ENCODE data around the gene MCTP2. TPM values are rescaled to one million over a fixed set of nuclear protein-coding genes. Genes with fewer than 3 reads are reported as not detected.
"Not testable (repeated sequence)": the region's sequence is repeated elsewhere in the genome, so short reads cannot be mapped to it uniquely, and the experiment has no call there.

MCTP2 gene
- total RNA-seq, 2 donors from 2014 or later = 16.2 to 23.1 TPM

- DNase-seq = no peak
- Mint-ChIP-seq H3K27me3 (no peaks in the 10 kb centered on the region), H3K4me1 (no peaks in the 10 kb centered on the region), H3K4me3 (no peak overlapping the region), H3K36me3 (ENCODE audit: low read depth) (peaks cover 6% of the 10 kb centered on the region), H3K27ac (no peak overlapping the region)
- no peak for ATAC-seq
- no peaks in the 10 kb centered on the region for H3K9me3 ChIP-seq (ENCODE audit: control insufficient read depth, low read length, poor library complexity, severe bottlenecking)
These were observed 226.3 kb downstream of the MCTP2 start for GRCh38 chr15:94457661-94458060.

GRCh38 chr15:94460624-94461023, 229.3 kb downstream of the MCTP2 start:
- peaks cover 6% of the 10 kb centered on the region for H3K36me3 Mint-ChIP-seq (ENCODE audit: low read depth)
- no peaks in the 10 kb centered on the region for H3K4me1 Mint-ChIP-seq
- no peaks in the 10 kb centered on the region for H3K9me3 ChIP-seq (ENCODE audit: control insufficient read depth, low read length, poor library complexity, severe bottlenecking)
- H3K27me3 Mint-ChIP-seq = no peaks in the 10 kb centered on the region
- ATAC-seq (no peak), DNase-seq (no peak)
- H3K27ac Mint-ChIP-seq = no peak overlapping the region
- H3K4me3 Mint-ChIP-seq = no peak overlapping the region

GRCh38 chr15:94467034-94467433, 235.7 kb downstream of the MCTP2 start:
- Mint-ChIP-seq H3K4me1 (no peaks in the 10 kb centered on the region), H3K27me3 (no peaks in the 10 kb centered on the region), H3K27ac (no peak overlapping the region), H3K4me3 (no peak overlapping the region), H3K36me3 (ENCODE audit: low read depth) (peaks cover 3% of the 10 kb centered on the region)
- no peak for DNase-seq
- no peak for ATAC-seq
- no peaks in the 10 kb centered on the region for H3K9me3 ChIP-seq (ENCODE audit: control insufficient read depth, low read length, poor library complexity, severe bottlenecking)

GRCh38 chr15:94470492-94470891, 239.1 kb downstream of the MCTP2 start:
- DNase-seq = no peak
- Mint-ChIP-seq H3K4me3 (no peak overlapping the region), H3K4me1 (peaks cover 2% of the 10 kb centered on the region), H3K27me3 (no peaks in the 10 kb centered on the region), H3K36me3 (ENCODE audit: low read depth) (peaks cover 3% of the 10 kb centered on the region), H3K27ac (no peak overlapping the region)
- ATAC-seq = no peak
- H3K9me3 ChIP-seq (ENCODE audit: control insufficient read depth, low read length, poor library complexity, severe bottlenecking) = no peaks in the 10 kb centered on the region

GRCh38 chr15:94476686-94477085, 245.3 kb downstream of the MCTP2 start:
- H3K27ac Mint-ChIP-seq = no peak overlapping the region
- ATAC-seq (no peak), DNase-seq (no peak)
- peaks cover 2% of the 10 kb centered on the region for H3K4me1 Mint-ChIP-seq
- H3K4me3 Mint-ChIP-seq = no peak overlapping the region
- no peaks in the 10 kb centered on the region for H3K9me3 ChIP-seq (ENCODE audit: control insufficient read depth, low read length, poor library complexity, severe bottlenecking)
- H3K27me3 Mint-ChIP-seq = no peaks in the 10 kb centered on the region
- H3K36me3 Mint-ChIP-seq (ENCODE audit: low read depth) = peaks cover 13% of the 10 kb centered on the region

- Mint-ChIP-seq H3K4me1 (peaks cover 2% of the 10 kb centered on the region), H3K27ac (no peak overlapping the region), H3K4me3 (no peak overlapping the region), H3K27me3 (no peaks in the 10 kb centered on the region), H3K36me3 (ENCODE audit: low read depth) (peaks cover 13% of the 10 kb centered on the region)
- H3K9me3 ChIP-seq (ENCODE audit: control insufficient read depth, low read length, poor library complexity, severe bottlenecking) = no peaks in the 10 kb centered on the region
- DNase-seq = no peak
- no peak for ATAC-seq
These were observed 246.7 kb downstream of the MCTP2 start for GRCh38 chr15:94477913-94478553.

- Mint-ChIP-seq H3K27ac (no peak overlapping the region), H3K4me1 (peaks cover 2% of the 10 kb centered on the region), H3K4me3 (no peak overlapping the region), H3K27me3 (no peaks in the 10 kb centered on the region), H3K36me3 (ENCODE audit: low read depth) (peaks cover 13% of the 10 kb centered on the region)
- ATAC-seq (no peak), DNase-seq (no peak)
- H3K9me3 ChIP-seq (ENCODE audit: control insufficient read depth, low read length, poor library complexity, severe bottlenecking) = no peaks in the 10 kb centered on the region
These were observed 247.4 kb downstream of the MCTP2 start for GRCh38 chr15:94478763-94479162.

- no peak for DNase-seq
- Mint-ChIP-seq H3K27me3 (no peaks in the 10 kb centered on the region), H3K27ac (no peak overlapping the region), H3K4me1 (no peaks in the 10 kb centered on the region), H3K36me3 (ENCODE audit: low read depth) (peaks cover 13% of the 10 kb centered on the region), H3K4me3 (no peak overlapping the region)
- no peak for ATAC-seq
- no peaks in the 10 kb centered on the region for H3K9me3 ChIP-seq (ENCODE audit: control insufficient read depth, low read length, poor library complexity, severe bottlenecking)
These were observed 249.0 kb downstream of the MCTP2 start for GRCh38 chr15:94480289-94480834.

GRCh38 chr15:94485148-94485719, 253.9 kb downstream of the MCTP2 start:
- H3K4me1 Mint-ChIP-seq = no peaks in the 10 kb centered on the region
- no peak for ATAC-seq
- H3K9me3 ChIP-seq (ENCODE audit: control insufficient read depth, low read length, poor library complexity, severe bottlenecking) = no peaks in the 10 kb centered on the region
- H3K27me3 Mint-ChIP-seq = no peaks in the 10 kb centered on the region
- H3K36me3 Mint-ChIP-seq (ENCODE audit: low read depth) = peaks cover 6% of the 10 kb centered on the region
- H3K4me3 Mint-ChIP-seq = no peak overlapping the region
- no peak overlapping the region for H3K27ac Mint-ChIP-seq
- DNase-seq = no peak

GRCh38 chr15:94487635-94488034, 256.3 kb downstream of the MCTP2 start:
- Mint-ChIP-seq H3K27me3 (no peaks in the 10 kb centered on the region), H3K4me3 (no peak overlapping the region), H3K4me1 (no peaks in the 10 kb centered on the region), H3K27ac (no peak overlapping the region), H3K36me3 (ENCODE audit: low read depth) (no peaks in the 10 kb centered on the region)
- ATAC-seq (no peak), DNase-seq (no peak)
- no peaks in the 10 kb centered on the region for H3K9me3 ChIP-seq (ENCODE audit: control insufficient read depth, low read length, poor library complexity, severe bottlenecking)

GRCh38 chr15:94493176-94493575, 261.8 kb downstream of the MCTP2 start:
- Mint-ChIP-seq H3K4me3 (no peak overlapping the region), H3K27ac (no peak overlapping the region), H3K36me3 (ENCODE audit: low read depth) (no peaks in the 10 kb centered on the region), H3K27me3 (no peaks in the 10 kb centered on the region), H3K4me1 (no peaks in the 10 kb centered on the region)
- no peak for ATAC-seq
- H3K9me3 ChIP-seq (ENCODE audit: control insufficient read depth, low read length, poor library complexity, severe bottlenecking) = no peaks in the 10 kb centered on the region
- DNase-seq = no peak

- DNase-seq; H3K36me3 Mint-ChIP-seq (ENCODE audit: low read depth); H3K4me1 Mint-ChIP-seq; ATAC-seq; H3K9me3 ChIP-seq (ENCODE audit: control insufficient read depth, low read length, poor library complexity, severe bottlenecking); H3K27me3 Mint-ChIP-seq; H3K27ac Mint-ChIP-seq; H3K4me3 Mint-ChIP-seq: not testable (repeated sequence)
These were observed 262.2 kb downstream of the MCTP2 start for GRCh38 chr15:94493586-94493985.

GRCh38 chr15:94494732-94495131, 263.4 kb downstream of the MCTP2 start:
- Mint-ChIP-seq H3K36me3 (ENCODE audit: low read depth) (no peaks in the 10 kb centered on the region), H3K27ac (no peak overlapping the region), H3K4me3 (no peak overlapping the region), H3K27me3 (no peaks in the 10 kb centered on the region), H3K4me1 (no peaks in the 10 kb centered on the region)
- DNase-seq (no peak), ATAC-seq (no peak)
- H3K9me3 ChIP-seq (ENCODE audit: control insufficient read depth, low read length, poor library complexity, severe bottlenecking) = no peaks in the 10 kb centered on the region

- no peaks in the 10 kb centered on the region for H3K9me3 ChIP-seq (ENCODE audit: control insufficient read depth, low read length, poor library complexity, severe bottlenecking)
- Mint-ChIP-seq H3K36me3 (ENCODE audit: low read depth) (no peaks in the 10 kb centered on the region), H3K4me3 (no peak overlapping the region), H3K4me1 (no peaks in the 10 kb centered on the region), H3K27ac (no peak overlapping the region), H3K27me3 (no peaks in the 10 kb centered on the region)
- ATAC-seq (no peak), DNase-seq (no peak)
These were observed 271.9 kb downstream of the MCTP2 start for GRCh38 chr15:94503293-94503692.
